ENCODE measurements around the gene TPST2.
"Not testable (repeated sequence)": the region's sequence is repeated elsewhere in the genome, so short reads cannot be mapped to it uniquely, and the experiment has no call there.

TPST2 gene

DNA sequence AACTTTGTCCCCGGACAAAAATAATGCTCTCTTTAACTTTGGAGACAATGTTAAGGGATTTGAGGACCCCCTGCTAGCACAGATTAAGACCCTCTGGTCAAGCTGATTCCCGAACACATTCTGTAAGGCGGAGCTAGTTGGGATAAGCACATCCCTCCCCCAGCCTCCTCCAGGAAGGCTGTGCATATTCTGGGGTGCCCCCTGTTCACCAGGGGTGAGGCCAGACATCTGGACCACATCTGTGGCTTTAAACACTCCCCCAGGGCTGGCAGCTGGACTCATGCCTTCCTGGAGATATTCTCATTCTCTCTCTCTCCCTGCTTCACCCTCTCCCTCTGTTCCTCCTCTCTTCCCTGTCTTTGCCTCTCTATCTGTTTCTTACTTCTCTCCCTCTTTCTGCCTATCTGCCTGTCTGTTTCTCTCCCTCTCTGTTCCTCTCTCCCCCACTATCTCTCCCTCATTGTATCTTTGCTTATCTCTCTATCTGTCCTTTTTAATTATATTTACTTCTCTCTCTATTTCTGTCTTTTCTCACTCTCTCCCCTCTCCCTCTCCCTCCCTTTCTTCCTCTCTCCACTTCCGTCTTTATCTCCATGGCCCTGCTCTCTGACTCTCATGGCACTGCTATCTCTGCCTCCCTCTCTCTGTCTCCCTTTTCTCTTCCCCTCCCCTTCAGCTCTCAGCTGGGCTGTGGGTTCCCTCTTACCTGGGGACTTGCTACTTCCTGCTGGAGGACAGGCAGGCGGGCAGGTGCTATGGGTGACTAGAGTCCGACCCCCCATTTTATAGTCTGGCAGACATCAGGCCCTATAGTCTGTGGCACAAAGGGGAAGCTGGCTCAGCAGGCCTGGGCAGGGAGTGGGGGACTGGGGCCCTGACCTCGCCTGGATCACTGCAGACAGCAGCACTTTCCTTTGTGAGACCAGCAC lies 27.6 kb upstream of the TPST2 start, which contains the start of gene CRYBB1:
Gene CRYBB1, minus strand, starts transcription at position 757 of the 929 bp plus-strand sequence. CDS start 1,708 bp downstream, outside the sequence.
- TF ChIP-seq POLR2A (IDR thresholded peaks at IDR 0.05; ENCODE audit: low read length) (no peak), GATA1 (IDR thresholded peaks at IDR 0.05; ENCODE audit: low read depth, low read length) (no peak)

DNA sequence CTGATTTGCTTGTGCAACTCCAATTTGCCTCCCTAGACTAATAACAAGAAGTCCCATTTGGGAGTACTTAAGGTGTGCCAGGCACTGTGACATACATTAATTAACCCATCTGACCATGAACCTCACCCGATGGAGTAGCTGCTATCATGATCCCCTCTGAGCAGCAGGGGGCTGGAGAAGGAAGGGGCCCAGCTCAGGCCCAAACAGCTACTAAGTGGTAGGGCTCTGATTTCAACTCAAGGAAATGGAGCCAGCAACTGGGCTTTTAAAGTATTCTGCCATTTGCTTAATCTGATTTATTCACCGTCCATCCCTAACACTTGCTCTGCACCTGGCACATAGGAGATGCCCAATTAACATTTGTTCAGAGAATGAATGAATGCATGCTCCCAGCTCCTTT lies 26.7 kb upstream of the TPST2 start:
- TF ChIP-seq POLR2A (IDR thresholded peaks at IDR 0.05; ENCODE audit: low read length) (no peak), GATA1 (IDR thresholded peaks at IDR 0.05; ENCODE audit: low read depth, low read length) (no peak)
- DNase-seq = no peak

More for the DNA sequence above, 27.6 kb upstream of the TPST2 start, which contains the start of gene CRYBB1:
- peak; percentile 62 to 68 for DNase-seq

DNA sequence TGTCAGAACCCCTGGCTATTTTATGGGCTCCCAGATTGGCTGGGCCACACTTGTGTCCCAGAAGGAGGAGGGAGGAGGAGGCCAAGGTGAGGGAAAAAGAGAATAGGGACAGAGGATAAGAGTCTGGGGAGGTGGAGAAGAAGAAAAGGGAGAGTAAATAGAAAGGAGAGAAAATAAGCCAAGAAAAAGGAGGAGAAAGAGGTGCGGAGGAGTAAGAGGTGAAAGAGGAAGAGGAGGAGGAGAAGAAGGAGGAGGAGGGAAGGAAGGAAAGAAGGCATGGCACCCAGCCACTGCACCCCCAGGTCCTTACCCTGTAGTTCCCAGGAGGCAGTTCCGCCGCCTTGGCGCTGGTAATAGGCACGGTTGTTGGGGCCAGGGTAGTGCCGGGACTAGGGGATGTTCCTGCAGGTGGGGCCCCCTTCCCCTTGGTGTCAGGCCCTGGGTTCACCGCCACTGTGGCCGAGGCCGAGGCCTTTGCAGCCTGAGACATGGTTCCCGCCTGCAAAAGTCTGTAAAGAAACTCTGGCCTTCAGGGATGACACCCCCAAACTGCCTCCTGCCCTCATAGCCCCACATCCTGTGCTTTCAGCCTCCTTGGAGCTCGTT lies 26.0 kb upstream of the TPST2 start:
- TF ChIP-seq POLR2A (IDR thresholded peaks at IDR 0.05; ENCODE audit: low read length) (no peak), GATA1 (IDR thresholded peaks at IDR 0.05; ENCODE audit: low read depth, low read length) (no peak)

DNA sequence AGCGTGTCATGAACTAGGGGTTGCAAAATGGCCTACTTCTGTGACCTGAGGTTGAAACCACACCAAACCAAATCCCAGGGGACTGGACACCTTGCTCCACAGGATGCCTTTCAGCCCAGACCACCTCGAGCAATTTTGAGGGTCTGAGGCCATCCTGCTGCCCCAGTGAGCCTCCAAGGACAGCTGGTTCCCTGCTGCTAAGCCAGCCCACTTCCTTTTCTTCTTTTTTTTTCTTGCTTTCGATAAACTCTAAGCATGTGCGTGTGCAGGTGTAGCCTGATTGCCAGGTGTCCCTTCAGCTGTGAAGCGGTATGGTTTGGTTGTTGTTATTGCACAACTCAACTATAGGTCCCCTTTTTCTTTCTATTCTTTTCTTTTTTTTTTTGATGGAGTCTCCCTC lies 25.2 kb upstream of the TPST2 start:
- no peak for DNase-seq
- TF ChIP-seq POLR2A (IDR thresholded peaks at IDR 0.05; ENCODE audit: low read length) (no peak), GATA1 (IDR thresholded peaks at IDR 0.05; ENCODE audit: low read depth, low read length) (no peak)

More for the DNA sequence above, 26.0 kb upstream of the TPST2 start:
- DNase-seq = no peak

DNA sequence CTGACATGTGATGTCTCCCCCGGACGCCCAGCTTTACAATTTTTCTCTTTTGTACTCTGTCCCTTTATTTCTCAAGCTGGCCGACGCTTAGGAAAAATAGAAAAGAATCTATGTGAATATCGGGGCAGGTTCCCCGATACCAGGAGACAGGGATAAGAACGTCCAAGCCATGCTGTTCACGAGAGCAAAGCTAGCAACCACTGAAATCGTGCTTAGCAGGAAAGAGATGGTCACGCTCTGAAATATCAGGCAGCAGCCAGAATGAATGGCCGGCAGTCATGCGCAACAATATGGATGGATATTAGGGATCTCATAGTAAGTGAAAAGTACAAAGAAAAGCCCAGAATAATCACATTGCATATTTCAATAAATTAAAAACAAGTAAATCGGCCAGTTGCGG lies 24.4 kb upstream of the TPST2 start:
- no peak for DNase-seq
- TF ChIP-seq POLR2A (IDR thresholded peaks at IDR 0.05; ENCODE audit: low read length) (no peak), GATA1 (IDR thresholded peaks at IDR 0.05; ENCODE audit: low read depth, low read length) (no peak)

DNA sequence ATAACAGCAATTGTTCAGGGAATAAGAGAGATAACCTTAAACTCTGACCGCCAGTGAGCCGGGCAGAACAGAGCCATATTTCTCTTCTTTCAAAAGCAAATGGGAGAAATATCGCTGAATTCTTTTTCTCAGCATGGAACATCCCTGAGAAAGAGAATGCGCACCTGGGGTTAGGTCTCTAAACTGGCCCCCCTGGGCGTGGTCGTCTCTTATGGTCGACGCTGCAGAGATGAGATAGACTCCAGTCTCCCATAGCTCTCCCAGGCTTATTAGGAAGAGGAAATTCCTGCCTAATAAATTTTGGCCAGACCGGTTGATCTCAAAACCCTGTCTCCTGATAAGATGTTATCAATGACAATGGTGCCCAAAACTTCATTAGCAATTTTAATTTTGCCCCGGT lies 23.8 kb upstream of the TPST2 start:
- DNase-seq = not testable (repeated sequence)

DNA sequence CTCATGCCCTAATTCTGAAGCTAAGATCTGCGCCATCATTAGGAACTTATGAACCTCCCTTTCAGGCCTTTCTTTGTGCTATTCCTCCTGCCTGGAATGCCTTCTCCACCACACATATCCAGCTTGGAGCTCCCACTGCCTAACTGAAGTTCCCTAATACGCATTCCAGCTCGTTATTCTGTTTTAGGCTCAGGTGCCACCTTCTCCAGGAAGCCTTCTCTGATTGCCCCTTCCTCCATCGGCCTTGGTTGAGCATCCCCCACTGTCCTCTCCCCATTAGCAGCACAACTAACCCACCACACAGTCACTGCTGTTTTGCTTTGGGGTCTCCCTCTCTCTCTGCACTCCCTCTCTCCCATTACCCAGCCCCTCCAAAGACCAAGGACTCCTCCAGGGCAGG lies 22.7 kb upstream of the TPST2 start:
- DNase-seq = no peak
- TF ChIP-seq GATA1 (IDR thresholded peaks at IDR 0.05; ENCODE audit: low read depth, low read length) (no peak), POLR2A (IDR thresholded peaks at IDR 0.05; ENCODE audit: low read length) (no peak)

DNA sequence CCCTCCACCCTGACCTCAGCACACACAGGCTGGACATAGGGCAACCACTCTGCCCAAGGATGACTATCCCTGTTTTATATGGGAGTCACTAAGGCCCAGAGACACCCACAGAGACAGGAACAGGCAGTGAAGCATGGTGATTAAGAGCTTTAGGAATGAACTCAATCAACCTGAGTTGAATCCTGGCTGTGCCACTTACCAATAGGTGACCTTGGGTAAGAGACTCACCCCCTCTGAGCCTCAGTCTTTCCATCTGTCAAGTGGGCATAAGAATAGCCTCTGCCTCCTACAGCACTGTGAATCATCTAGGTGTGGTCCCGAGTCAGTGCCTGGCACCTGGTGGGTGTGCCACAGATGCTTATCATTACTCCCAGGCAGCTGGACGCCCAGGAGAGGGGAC lies 21.1 kb upstream of the TPST2 start:
- no peak for TF ChIP-seq POLR2A (IDR thresholded peaks at IDR 0.05; ENCODE audit: low read length)
- TF ChIP-seq GATA1 (IDR thresholded peaks at IDR 0.05; ENCODE audit: low read depth, low read length) = no peak
- DNase-seq = peak; percentile 21 to 22

DNA sequence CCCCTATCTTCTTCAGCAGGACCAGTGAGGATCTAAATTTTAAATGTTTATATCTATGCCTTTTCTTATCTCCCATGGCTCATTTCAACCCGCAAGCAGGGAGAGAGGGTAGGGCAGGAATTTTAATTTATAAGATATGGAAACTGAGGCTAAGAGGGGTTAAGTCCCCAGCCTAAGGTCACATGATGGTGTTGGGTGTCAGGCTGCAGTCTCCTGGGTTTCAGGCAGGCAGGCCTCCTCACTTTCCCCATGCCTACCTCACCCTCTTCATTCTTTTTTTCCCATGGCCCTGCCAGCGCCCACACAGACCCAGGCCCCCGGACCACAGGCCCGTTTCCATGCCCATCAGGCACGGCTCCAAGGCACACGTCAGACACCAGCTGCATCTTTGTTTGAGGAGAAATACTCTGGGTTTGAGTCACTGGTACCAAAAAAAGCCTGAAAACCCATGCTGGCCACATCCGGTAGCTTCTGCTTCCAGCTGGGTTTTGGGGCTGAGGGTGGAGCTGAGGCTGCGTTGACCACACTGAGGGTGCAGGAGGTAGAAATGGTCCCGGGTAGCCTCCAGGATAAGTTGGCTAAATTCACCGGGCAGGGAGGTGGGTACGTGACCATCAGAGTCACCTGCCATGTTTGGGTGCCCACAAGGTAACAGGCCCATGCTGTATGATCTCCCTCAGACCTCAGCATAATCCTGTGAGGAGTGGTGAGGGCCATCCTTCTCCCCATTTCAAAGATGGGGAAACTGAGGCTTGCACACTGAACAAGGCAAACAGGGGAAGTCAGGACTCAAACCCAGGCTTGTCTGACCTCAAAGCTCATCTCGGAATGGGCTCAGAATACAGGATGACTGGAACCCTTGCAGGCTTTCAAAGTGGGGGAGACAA lies 20.4 kb upstream of the TPST2 start:
- no peak for DNase-seq
- no peak for TF ChIP-seq GATA1 (IDR thresholded peaks at IDR 0.05; ENCODE audit: low read depth, low read length)
- no peak for TF ChIP-seq POLR2A (IDR thresholded peaks at IDR 0.05; ENCODE audit: low read length)

DNA sequence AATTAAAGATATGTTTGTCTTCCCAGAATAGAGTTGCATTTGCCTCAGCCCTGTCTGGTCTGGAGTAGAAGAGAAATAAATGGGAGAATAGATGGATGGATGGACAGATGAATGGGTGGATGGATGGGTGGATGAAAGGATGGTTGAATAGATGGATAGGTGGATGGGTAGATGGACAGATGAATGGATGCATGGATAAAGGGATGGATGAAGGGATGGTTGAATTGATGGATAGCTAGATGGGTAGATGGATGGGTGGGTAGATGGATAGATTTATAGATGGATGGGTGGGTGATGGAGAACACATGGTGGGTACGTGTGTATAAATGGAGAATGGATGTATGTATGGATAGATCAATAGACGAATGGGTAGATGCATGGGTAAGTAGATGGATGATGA lies 19.4 kb upstream of the TPST2 start:
- no peak for TF ChIP-seq POLR2A (IDR thresholded peaks at IDR 0.05; ENCODE audit: low read length)
- no peak for TF ChIP-seq GATA1 (IDR thresholded peaks at IDR 0.05; ENCODE audit: low read depth, low read length)
- no peak for DNase-seq

DNA sequence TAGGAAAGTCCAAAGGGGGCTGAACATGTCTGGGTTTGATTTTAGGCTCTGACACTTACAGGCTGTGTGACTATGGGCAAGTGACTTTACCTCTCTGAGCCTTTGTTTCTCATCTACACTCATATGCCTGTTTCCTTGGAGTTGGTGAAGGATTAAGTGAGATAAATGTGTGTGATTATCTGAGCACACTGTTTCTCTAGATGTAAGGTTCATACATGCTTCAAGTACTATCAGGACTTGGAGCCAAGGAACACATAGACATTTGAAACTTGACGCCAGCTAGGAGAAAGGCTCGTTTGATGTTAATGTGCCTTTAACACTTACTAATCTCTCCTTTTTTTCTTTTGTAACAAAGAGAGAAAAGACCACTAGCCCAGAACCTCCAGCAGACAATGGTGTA lies 18.2 kb upstream of the TPST2 start:
- DNase-seq = no peak
- TF ChIP-seq POLR2A (IDR thresholded peaks at IDR 0.05; ENCODE audit: low read length) (no peak), GATA1 (IDR thresholded peaks at IDR 0.05; ENCODE audit: low read depth, low read length) (no peak)

DNA sequence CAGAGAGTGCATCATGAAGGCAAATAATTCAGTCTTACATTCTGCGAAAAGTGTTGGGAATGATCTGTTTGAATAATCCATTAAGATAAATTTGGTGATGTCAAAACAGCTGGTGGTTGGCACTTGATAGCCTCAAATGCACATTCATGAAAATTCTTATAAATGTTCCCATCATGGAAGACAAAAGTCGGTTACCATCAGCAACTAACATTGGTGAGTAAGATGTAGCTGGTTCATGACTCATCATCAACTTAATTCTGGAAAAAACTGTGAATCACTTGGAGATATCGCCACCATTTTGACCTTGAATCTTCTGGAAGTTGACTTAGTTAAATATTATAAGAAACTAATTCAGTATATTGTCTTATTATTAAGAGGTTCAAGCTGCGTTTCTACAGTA lies 16.7 kb upstream of the TPST2 start:
- DNase-seq = peak in 1 of 2 experiments; percentile 29
- TF ChIP-seq POLR2A (IDR thresholded peaks at IDR 0.05; ENCODE audit: low read length) (no peak), GATA1 (IDR thresholded peaks at IDR 0.05; ENCODE audit: low read depth, low read length) (no peak)

DNA sequence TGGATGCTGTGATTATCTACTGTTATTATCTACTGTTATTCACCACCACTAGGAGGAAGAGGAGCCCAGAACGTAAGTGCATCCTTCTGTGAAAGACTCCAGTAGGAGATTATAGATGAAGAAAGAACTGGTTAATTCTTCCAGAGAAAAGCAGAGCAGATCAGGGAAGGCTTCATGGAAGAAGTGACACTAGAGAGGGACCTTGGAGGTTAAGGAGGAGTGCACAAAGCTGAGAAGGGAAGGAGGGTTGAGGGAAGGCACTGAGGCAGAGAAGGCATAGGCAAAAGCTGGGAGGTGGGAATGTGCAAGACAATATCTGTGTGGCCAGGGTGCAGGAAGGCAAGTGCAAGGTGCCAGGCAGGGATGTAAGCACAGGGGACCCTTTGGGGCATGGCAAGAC lies 14.4 kb upstream of the TPST2 start:
- TF ChIP-seq POLR2A (IDR thresholded peaks at IDR 0.05; ENCODE audit: low read length) (no peak), GATA1 (IDR thresholded peaks at IDR 0.05; ENCODE audit: low read depth, low read length) (no peak)
- peak in 1 of 2 experiments; percentile 19 for DNase-seq

DNA sequence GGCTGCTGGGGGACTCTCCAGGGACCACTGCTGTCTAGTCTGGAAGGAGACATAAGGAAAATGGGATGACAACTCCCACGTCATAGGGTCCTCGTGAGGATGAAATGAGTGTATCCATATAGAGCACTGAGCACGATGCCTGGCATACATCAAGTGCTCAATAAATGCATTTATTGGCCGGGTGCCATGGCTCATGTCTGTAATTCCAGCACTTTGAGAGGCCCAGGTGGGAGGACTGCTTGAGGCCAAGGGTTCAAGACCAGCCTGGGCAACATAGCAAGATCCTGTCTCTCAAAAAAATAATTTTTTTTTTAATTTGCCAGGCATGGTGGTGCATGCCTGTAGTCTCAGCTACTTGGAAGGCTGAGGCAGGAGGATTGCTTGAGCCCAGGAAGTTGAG lies 12.2 kb upstream of the TPST2 start:
- DNase-seq = no peak
- no peak for TF ChIP-seq GATA1 (IDR thresholded peaks at IDR 0.05; ENCODE audit: low read depth, low read length)
- no peak for TF ChIP-seq POLR2A (IDR thresholded peaks at IDR 0.05; ENCODE audit: low read length)
